AG09319 (cell line): ENCODE data around the gene CLDN34.

ENCODE experiments used
- DNase-seq: peaks from one replicate; pipeline ENCODE4 v3.0.0-alpha.2; 2010; ENCODE audit warnings: low read depth; ENCODE audit errors: extremely low read depth
- TF ChIP-seq, protein P1 (sequence below): IDR thresholded peaks from 2 replicates; pipeline ENCODE4 v1.5.1; 2011; ENCODE audit warnings: low read depth, mild to moderate bottlenecking, inconsistent platforms, low read length, moderate library complexity

The CLDN34 gene, protein sequence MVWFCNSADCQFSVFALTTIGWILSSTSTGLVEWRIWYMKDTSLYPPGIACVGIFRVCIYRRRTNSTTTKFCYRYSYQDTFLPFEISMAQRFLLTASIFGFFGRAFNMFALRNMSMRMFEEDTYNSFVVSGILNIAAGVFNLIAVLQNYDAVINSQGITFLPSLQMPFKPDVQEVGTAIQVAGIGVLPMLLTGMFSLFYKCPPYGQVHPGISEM

DNA sequence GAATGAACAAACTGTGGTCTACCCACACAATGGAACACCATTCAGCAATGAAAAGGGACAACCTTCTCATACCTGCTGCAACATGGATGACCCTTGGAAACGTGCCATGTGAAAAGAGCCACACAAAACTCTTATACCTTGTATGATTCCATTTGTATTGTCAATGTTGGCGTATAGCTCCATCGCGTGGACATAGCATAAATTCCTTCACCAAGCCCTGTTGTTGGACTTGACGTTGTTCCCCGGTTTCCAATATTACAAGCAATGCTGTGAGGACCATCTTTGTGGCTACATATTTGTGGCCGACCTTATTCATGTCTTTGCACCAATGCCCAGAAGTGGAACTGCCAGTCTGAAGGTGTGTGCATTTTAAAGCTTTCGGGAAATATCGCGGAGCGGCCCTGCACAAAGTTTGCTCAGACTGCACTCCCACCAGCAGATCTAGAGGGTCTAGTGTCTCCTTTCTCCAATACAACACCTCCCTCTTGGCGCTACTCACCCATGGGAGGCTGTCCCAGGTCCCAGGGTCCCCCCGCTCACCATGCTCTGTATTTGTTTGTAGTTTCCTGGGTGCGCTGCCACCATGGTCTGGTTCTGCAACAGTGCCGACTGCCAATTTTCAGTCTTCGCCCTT, at the start of gene CLDN34:
Gene CLDN34 (plus strand): TSS at position 584 of the 634 bp plus-strand sequence. CDS start 0 bp downstream, at position 584.
- TF ChIP-seq, protein P1, sequence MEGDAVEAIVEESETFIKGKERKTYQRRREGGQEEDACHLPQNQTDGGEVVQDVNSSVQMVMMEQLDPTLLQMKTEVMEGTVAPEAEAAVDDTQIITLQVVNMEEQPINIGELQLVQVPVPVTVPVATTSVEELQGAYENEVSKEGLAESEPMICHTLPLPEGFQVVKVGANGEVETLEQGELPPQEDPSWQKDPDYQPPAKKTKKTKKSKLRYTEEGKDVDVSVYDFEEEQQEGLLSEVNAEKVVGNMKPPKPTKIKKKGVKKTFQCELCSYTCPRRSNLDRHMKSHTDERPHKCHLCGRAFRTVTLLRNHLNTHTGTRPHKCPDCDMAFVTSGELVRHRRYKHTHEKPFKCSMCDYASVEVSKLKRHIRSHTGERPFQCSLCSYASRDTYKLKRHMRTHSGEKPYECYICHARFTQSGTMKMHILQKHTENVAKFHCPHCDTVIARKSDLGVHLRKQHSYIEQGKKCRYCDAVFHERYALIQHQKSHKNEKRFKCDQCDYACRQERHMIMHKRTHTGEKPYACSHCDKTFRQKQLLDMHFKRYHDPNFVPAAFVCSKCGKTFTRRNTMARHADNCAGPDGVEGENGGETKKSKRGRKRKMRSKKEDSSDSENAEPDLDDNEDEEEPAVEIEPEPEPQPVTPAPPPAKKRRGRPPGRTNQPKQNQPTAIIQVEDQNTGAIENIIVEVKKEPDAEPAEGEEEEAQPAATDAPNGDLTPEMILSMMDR = no peak
- DNase-seq = no peak

DNA sequence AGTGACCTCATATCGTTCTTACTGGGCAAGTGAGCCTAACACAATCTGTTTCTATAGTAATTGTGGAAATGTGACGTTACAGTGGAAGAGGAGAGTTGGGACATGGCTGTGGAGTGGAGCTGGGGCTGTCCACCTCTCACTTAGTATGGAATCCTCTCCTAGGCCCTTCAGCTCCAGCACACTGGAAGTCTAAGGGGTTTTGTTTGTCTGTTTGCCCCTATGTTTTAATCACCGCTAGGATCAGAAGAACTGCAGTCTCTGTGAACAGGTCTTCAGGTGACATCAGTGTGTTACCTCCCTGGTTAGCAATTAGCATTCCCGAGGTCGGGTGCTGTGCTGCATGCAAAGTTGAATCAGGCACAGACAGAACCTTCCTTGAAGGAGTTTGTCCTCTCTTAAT, 49.3 kb upstream of the CLDN34 start:
- TF ChIP-seq, protein P1 = no peak
- no peak for DNase-seq

DNA sequence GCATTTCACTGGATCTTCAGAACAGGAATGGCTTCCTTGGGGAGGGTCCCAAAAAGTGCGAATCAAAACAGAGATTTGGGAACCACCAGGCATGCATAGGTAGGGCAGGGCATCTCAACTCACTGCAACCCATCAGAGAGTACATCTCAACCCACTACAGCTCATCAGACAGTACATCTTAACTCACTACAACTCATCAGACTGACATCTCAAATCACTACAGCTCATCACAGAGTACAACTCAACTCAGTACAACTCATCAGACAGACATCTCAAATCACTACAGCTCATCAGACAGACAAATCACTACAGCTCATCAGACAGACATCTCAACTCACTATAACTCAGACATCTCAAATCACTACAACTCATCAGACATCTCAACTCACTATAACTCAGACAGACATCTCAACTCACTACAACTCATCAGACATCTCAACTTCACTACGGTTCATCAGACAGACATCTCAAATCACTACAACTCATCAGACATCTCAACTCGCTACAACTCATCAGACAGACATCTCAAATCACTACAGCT, 47.5 kb upstream of the CLDN34 start:
- TF ChIP-seq, protein P1 = no peak
- no peak for DNase-seq

DNA sequence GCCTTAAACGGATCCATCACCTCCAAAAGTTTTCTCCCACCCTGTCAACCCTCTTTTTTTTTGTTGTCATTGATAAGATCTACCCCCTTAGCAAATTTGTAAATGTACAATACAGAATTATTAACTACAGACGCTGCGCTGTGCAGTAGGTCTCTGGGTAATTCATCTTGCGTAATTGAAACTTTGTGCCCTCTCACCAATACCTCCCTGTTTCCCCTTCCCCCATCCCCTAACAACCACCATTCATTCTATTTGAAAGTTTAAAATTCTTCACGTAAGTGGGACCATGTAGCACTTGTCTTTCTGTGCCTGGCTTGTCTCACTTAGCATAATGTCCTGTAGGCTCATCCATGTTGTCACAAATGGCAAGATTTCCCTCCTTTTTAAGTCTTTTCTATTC, 45.8 kb upstream of the CLDN34 start:
- DNase-seq = no peak
- TF ChIP-seq, protein P1 = no peak

DNA sequence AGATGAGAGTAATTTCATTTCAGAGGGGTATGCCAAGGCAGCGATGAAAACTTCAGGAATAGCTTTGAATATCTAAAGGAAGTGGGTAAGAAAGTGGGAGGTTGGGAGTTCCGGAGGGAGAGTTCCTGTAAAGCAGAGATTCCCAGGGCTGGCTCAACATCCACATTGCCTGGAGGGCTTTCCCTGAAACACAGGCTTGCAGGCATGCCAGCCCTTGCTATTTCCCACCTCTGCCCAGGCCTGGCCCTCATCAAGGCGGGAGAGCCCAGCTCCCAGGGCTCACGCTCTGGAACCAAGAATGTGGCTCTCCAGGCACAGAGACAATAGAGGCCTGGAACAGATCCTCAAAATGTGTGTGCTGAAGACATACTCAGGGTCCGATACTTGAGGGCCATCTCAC, 43.8 kb upstream of the CLDN34 start:
- TF ChIP-seq, protein P1 = no peak

DNA sequence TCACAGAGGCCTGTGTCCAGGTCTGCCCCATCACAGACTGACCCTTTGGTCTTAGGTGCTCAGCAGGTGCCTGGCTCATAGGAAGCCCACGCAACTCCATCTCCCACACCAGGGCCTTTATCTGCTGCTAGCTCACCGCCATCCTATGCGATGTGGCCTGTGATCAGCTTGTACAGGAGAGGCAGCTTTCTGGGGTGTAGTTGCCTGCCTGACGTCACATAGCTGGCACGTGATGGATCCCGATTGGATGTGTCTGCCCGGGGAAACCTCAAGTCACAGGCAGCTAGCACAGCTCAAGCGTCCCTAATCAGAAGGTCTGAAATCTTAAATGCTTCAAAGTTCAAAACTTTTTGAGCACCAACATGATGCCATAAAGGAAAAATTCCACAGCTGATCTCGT, 41.2 kb upstream of the CLDN34 start:
- TF ChIP-seq, protein P1 = no peak
- no peak for DNase-seq

More for the DNA sequence above, 43.8 kb upstream of the CLDN34 start:
- DNase-seq = no peak
